Endothelial cell of coronary artery (primary cell): Measurements from ENCODE around the gene MYL5. TPM values are rescaled to one million over a fixed set of nuclear protein-coding genes. Genes with fewer than 3 reads are reported as not detected.

ENCODE experiments used
- total RNA-seq: library from RNA; depleted of rRNA; stranded (reverse); fragments of >200 nt; gene quantifications from 2 replicates; pipeline ENCODE4 v1.2.3, GENCODE V29; 2014

The MYL5 gene, protein sequence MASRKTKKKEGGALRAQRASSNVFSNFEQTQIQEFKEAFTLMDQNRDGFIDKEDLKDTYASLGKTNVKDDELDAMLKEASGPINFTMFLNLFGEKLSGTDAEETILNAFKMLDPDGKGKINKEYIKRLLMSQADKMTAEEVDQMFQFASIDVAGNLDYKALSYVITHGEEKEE
- 12.0 and 14.0 TPM in 2 replicates for total RNA-seq

DNA sequence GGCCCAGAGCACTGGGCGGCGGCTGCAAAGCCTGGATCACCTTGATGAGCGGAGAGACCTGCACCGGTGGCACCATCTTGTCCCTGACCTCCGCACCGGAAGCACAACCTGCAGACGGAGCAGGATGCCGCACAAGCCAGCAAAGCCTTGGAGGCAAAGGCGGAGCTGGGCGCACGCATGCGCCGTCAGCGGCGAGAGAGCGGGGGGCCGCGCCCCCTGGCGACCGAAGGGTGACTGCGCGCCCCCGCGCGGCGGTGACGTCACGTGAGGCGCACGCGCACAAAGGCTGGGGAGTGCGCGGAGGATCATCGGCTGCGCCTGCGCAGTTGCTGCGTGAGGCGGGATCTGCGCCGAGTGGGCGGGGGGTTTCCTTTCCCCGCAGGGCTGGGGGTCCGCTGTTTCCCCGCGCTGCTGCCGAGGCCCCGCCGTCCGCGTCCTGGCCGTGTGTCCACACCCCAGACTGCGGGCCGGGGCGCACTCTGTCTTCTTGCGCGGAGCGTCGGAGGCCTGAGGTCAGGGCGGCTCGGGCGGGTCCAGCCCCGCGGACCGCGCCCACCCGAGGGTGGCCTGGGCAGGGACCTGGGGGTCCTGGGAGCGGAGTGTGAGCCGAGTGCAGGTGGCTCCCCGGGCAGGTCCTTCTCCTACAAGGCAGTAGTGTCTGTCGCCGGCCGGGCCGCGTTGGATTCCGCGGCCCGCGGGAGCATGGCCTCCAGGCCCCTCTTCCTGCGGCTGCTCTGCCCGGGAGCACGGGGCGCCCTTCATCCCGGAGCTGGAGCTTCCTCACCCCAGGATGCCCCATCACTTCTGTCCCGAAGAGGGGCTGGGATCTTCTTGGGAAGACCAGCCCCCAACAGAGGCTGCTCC, at the start of gene MYL5, which contains the start of gene ATP5ME:
TSS of gene MYL5 (plus strand) at position 371 of the 864 bp plus-strand sequence. CDS start 3,485 bp downstream, outside the sequence.
TSS of gene ATP5ME (minus strand) at position 105 of the 864 bp plus-strand sequence. CDS start at position 76, 29 bp downstream.

DNA sequence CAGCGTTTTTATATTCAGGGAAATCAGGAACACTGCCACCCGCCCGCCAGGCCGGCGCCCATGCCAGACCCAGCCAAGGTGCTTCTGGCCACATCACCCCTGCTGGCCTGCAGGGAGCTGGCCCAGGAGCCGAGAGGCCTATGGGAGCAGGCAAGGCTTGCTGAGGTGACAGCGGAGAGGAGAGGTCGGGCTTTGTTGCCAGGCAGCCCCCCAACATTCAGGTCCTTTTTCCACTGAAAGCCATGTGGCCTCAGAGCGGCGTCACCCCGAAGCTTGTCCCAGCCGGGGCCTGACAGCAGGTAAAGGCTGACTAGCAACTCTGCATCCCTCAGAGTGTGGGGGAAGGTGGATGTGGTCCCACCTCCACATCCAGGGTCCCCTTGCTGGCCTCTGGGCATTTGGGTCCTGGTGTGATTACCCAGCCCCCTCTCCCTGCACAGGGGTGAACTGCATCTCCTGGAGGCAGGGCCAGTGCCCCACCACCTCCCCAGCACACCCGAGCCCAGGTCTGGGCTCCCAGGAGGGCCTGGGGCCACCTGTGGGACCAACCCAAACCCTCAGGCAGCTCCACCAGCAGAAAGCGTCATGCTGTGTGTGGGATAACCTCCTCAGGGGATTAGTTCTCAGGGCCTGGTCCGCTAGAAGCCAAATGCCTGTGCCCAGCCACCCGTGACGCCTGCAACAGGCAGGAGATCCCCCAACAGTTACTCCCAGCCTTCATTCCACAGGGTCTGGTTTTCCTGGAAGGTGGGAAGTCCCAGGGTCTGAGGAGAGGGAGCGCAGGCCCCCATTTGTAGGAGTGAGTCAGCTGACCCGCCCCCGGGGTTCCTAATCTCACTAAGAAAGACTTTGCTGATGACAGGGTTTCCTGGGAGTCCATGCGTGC, 49.4 kb upstream of the MYL5 start, which contains the start of gene PDE6B:
TSS of gene PDE6B (plus strand) at position 869 of the 886 bp plus-strand sequence. CDS start 54 bp downstream, outside the sequence.

DNA sequence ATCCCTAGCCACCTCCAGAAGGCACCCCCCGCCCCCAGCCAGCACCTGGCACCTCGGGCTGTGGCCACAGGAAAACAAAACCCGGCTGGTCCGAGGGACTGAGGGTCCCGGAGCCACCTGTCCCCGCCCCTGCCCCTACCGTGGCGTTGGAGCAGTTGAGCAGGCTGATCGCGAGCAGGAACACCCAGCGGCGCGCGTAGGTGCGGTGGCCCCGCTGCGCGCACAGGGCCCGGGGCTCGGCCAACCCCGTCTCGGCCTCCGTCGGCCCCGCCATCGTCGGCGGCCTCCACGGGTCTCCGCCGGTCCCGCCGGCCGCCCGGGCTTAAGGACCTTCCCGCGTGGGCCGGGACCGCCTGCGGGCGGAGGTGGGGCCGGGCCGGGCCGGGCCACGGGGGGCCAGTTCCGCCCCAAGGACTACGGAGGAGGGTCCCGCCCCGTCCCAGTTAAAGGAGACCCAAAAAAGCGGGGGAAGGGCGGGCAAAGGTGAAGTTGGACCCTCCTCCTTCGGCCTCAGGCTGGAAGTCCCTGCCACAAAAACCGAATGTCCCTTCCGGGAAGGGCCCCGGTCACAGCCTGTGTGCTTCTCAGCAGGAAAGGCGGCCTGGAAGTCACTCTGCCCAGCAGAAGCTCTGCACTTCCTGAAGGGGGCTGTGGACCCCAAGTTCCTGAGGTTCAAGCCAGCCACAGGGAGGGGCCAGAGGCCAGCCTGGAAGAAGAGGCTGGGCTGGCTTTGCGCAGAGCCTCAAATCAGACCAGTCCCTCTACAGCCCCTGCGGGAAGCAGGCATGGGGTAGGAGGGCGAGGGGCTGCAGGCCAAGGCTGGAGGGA, 14.7 kb downstream of the MYL5 start, which contains the start of gene SLC49A3:
TSS of gene SLC49A3 (minus strand) at position 298 of the 828 bp plus-strand sequence. CDS start at position 274, 24 bp downstream.

DNA sequence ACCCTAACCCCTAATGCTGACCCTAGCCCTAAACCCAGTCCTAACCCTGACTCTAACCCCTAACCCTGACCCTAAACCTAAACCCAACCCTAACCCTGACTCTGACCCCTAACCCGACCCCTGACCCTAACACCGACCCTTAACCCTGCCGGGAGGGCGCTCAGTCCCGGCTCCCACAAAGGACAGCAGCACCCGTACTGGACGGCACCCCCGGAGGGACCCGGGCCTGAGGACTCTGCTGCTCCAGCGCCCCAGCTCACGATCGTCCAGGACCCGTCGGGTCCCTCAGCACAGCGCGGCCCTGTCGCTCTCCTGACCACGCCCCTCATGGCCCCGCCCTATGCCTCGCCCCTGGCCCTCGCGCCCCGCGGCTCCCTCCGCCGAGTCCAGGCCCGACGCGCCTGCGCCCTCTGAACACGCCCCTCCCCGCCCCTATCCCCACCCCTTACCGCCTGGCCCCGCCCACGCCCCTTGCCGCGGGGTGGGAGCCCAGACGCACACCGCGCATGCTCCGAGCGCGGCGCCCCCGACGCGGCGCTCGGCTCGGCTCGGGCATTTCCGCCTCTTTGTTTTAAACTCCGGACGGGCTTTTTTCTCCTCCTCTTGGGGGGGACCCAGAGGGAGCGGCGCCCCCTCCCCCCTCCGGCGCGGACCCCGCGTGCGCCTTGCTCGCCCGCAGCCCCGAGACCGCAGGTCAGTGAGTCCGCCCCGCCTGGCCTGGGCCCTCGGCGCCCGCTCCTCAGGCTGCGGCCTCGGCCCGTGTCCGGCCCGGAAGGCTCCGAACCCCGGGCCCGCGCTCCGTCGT, 31.1 kb downstream of the MYL5 start, which contains the start of gene PCGF3:
TSS of gene PCGF3 (plus strand) at position 555 of the 805 bp plus-strand sequence. CDS start 27,849 bp downstream, outside the sequence.

Other genes starting within 250 kb of the MYL5 start
- 12.7 and 19.1 TPM in 2 replicates for gene ZNF721, start 175.4 kb upstream of the MYL5 start, total RNA-seq
- 49.2 and 62.3 TPM in 2 replicates for gene PIGG, start 175.3 kb upstream of the MYL5 start, total RNA-seq
- not detected in 2 replicates for gene TMEM271, start 98.2 kb upstream of the MYL5 start, total RNA-seq
- gene PDE6B, start 49.0 kb upstream of the MYL5 start, total RNA-seq: 1.7 and 3.2 TPM in 2 replicates
- gene ATP5ME, start 266 bp upstream of the MYL5 start, total RNA-seq: 348 and 417 TPM in 2 replicates
- gene SLC49A3, start 14.6 kb downstream of the MYL5 start, total RNA-seq: 1.7 and 3.3 TPM in 2 replicates
- gene PCGF3, start 31.3 kb downstream of the MYL5 start, total RNA-seq: 46.2 and 60.5 TPM in 2 replicates
- gene CPLX1, start 151.6 kb downstream of the MYL5 start, total RNA-seq: 0.47 and 8.0 TPM in 2 replicates